ENCODE results near the gene ATP8B4. TPM values are rescaled to one million over a fixed set of nuclear protein-coding genes. Genes with fewer than 3 reads are reported as not detected.

The ATP8B4 gene
- total and polyA plus RNA-seq, 4 donors, result 0.20 to 43.9 (median 10.8) TPM

DNA sequence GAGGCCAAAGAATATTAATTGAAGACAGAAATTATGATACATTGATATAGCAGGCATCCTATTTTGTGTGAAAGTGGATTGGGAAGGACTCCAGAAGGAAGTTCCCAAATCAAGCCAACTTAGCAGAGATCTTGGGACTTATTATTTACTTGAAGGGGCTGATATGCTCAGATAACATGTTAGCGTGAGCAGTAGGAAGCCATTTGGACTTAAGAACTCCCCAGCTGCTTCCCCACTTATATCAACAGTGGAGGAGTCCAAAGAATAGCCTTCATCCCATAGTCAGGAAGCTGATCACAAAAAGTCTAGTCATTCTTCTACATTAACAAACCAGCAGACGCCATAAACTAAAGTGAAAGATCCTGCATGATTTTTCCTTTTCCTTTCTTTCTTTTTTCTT, 200.0 kb downstream of the ATP8B4 start:
- 79 to 90% methylated on average over 2 of the region's 2 CpGs for WGBS, 2 donors
- DNase-seq, result no peak
- intact Hi-C loops (cut with DNase I), result no loop called here
- H3K27ac ChIP-seq (ENCODE audit: low read depth in 1 of 2, low read length in 2 of 2), result no peak overlapping the region
- H3K27me3 ChIP-seq (ENCODE audit: control insufficient read depth in 1 of 2, insufficient read depth in 2 of 2, low read length in 1 of 2), result no peaks in the 10 kb centered on the region
- H3K4me3 ChIP-seq (ENCODE audit: low read length in 2 of 2), result no peak overlapping the region
- no peaks in the 10 kb centered on the region for H3K9me3 ChIP-seq (ENCODE audit: control insufficient read depth, low read length)
- no peaks in the 10 kb centered on the region for H3K4me1 ChIP-seq (ENCODE audit: control insufficient read depth in 1 of 2, insufficient read depth in 2 of 2, low read length in 2 of 2)
- no peak for ATAC-seq (ENCODE audit: low FRiP score)
- H3K36me3 ChIP-seq (ENCODE audit: control insufficient read depth in 1 of 2, insufficient read depth in 2 of 2, low read length in 1 of 2), result no peaks in the 10 kb centered on the region

- intact Hi-C loops (cut with DNase I), result no loop called here
- DNase-seq (no peak), ATAC-seq (ENCODE audit: low FRiP score) (no peak)
- Histone ChIP-seq H3K9me3 (ENCODE audit: control insufficient read depth, low read length) (no peaks in the 10 kb centered on the region), H3K27ac (ENCODE audit: low read depth in 1 of 2, low read length in 2 of 2) (no peak overlapping the region), H3K4me3 (ENCODE audit: low read length in 2 of 2) (no peak overlapping the region), H3K27me3 (ENCODE audit: control insufficient read depth in 1 of 2, insufficient read depth in 2 of 2, low read length in 1 of 2) (no peaks in the 10 kb centered on the region), H3K4me1 (ENCODE audit: control insufficient read depth in 1 of 2, insufficient read depth in 2 of 2, low read length in 2 of 2) (no peaks in the 10 kb centered on the region), H3K36me3 (ENCODE audit: control insufficient read depth in 1 of 2, insufficient read depth in 2 of 2, low read length in 1 of 2) (no peaks in the 10 kb centered on the region)
- 25 to 32% methylated on average over 1 of the region's 1 CpG for WGBS, 2 donors
Observed at GRCh38 chr15:49918121-49918520, 200.9 kb downstream of the ATP8B4 start.

DNA sequence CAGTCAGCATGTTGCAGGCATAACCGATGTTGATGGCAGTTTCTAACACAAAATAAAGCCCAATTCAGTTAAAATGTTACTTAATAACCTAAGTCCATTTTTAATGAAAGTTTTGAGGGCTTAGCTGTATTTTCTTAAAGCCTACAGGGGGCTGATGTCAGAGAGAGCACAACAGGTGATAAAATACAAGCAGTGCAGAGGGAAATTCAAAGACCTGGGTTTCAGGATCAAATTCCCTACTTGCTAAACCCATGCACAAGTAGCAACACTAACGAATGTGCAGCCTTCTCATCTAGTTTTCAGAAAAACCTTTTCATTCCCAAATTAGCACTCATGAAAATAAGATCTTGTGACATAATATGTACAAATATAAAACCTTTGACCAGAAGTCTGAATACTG, 202.0 kb downstream of the ATP8B4 start:
- no peaks in the 10 kb centered on the region for H3K27me3 ChIP-seq (ENCODE audit: control insufficient read depth in 1 of 2, insufficient read depth in 2 of 2, low read length in 1 of 2)
- H3K27ac ChIP-seq (ENCODE audit: low read depth in 1 of 2, low read length in 2 of 2), result no peak overlapping the region
- no peak for ATAC-seq (ENCODE audit: low FRiP score)
- H3K36me3 ChIP-seq (ENCODE audit: control insufficient read depth in 1 of 2, insufficient read depth in 2 of 2, low read length in 1 of 2), result no peaks in the 10 kb centered on the region
- no peak for DNase-seq
- H3K4me1 ChIP-seq (ENCODE audit: control insufficient read depth in 1 of 2, insufficient read depth in 2 of 2, low read length in 2 of 2), result no peaks in the 10 kb centered on the region
- H3K9me3 ChIP-seq (ENCODE audit: control insufficient read depth, low read length), result no peaks in the 10 kb centered on the region
- intact Hi-C loops (cut with DNase I), result no loop called here
- H3K4me3 ChIP-seq (ENCODE audit: low read length in 2 of 2), result no peak overlapping the region
- 25 to 47% methylated on average over 2 of the region's 2 CpGs for WGBS, 2 donors

DNA sequence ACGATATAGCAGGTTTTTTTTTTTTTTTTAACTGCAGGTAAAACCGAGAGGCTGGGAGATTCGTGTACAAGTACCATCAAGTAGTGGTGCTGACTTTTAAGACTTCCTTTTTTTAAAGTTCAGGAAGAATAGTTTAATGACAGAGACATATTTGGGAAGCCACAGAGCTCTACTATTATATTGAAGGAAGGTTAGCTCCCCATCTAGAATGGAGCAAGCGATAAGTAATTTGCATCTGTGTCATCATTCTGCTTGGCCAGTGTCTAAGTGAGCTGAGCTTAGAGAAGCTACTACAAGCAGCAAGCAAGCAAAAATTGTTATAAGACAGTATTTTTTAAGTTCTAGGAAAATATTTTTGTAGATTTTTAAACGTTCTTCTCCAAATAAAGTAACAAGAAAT, 203.2 kb downstream of the ATP8B4 start:
- H3K4me3 ChIP-seq (ENCODE audit: low read length in 2 of 2), result no peak overlapping the region
- no peak overlapping the region for H3K27ac ChIP-seq (ENCODE audit: low read depth in 1 of 2, low read length in 2 of 2)
- no peaks in the 10 kb centered on the region for H3K27me3 ChIP-seq (ENCODE audit: control insufficient read depth in 1 of 2, insufficient read depth in 2 of 2, low read length in 1 of 2)
- WGBS, 2 donors, result 78 to 83% methylated on average over 5 of the region's 5 CpGs
- DNase-seq, result no peak
- intact Hi-C loops (cut with DNase I), result no loop called here
- no peaks in the 10 kb centered on the region for H3K9me3 ChIP-seq (ENCODE audit: control insufficient read depth, low read length)
- ATAC-seq (ENCODE audit: low FRiP score), result no peak
- H3K36me3 ChIP-seq (ENCODE audit: control insufficient read depth in 1 of 2, insufficient read depth in 2 of 2, low read length in 1 of 2), result no peaks in the 10 kb centered on the region
- H3K4me1 ChIP-seq (ENCODE audit: control insufficient read depth in 1 of 2, insufficient read depth in 2 of 2, low read length in 2 of 2), result no peaks in the 10 kb centered on the region

DNA sequence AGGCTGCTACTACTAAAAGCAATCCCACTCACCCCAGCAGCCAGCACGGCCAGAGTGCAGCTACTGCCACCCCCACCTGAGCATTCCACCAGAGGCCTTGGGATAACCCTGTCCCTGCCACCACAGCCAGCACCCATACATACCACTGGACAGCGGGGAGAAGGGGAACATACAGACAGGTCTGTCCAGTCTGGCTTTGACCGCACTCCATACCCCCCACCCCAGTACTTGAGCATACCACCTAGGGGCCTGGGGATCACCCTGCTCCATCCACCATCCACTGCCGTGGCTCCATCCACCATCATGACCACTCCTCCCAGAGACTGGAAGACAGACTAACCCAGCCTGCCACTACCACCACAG, 210.1 kb downstream of the ATP8B4 start:
- intact Hi-C loops (cut with DNase I), result no loop called here
- H3K27ac ChIP-seq (ENCODE audit: low read depth in 1 of 2, low read length in 2 of 2), result no peak overlapping the region
- no peak overlapping the region for H3K4me3 ChIP-seq (ENCODE audit: low read length in 2 of 2)
- no peaks in the 10 kb centered on the region for H3K36me3 ChIP-seq (ENCODE audit: control insufficient read depth in 1 of 2, insufficient read depth in 2 of 2, low read length in 1 of 2)
- ATAC-seq (ENCODE audit: low FRiP score) (no peak), DNase-seq (no peak)
- peaks cover 0 to 4% of the 10 kb centered on the region in 2 donors for H3K4me1 ChIP-seq (ENCODE audit: control insufficient read depth in 1 of 2, insufficient read depth in 2 of 2, low read length in 2 of 2)
- 95 to 98% methylated on average over 4 of the region's 4 CpGs for WGBS, 2 donors
- H3K9me3 ChIP-seq (ENCODE audit: control insufficient read depth, low read length), result no peaks in the 10 kb centered on the region
- H3K27me3 ChIP-seq (ENCODE audit: control insufficient read depth in 1 of 2, insufficient read depth in 2 of 2, low read length in 1 of 2), result no peaks in the 10 kb centered on the region

DNA sequence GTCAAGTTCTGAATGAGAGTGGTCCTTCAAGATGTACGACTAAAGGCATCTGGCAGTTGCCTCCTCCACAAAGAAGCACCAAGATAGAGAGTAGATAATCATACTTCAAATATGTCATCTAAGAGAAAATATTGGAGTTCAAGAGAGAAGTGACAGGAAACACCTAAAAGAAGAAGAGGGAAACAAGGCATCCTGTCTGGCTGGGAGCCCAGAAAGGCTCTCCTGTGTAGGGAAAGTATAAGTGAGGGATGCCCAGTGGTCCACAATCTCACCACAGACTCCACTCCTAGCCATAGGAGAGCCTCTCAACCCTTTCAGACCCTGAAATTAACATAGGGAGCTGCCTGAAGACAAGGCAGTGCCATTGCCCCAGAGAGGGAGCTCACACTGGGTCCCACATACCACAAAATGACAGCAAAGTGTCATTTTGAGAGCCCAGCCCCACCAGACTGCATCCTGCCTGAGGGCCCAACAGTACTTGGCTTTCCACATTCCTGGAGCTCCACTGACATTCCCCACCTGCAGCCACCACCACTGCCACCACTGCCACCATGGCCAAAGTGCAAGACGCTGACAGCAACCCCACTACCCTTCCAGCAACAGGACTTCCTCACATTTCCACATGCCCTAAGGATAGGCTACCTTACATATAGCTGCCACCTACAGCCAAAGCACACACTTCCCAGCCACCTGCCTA, 210.6 kb downstream of the ATP8B4 start:
- intact Hi-C loops (cut with DNase I), result no loop called here
- Histone ChIP-seq H3K4me3 (ENCODE audit: low read length in 2 of 2) (no peak overlapping the region), H3K4me1 (ENCODE audit: control insufficient read depth in 1 of 2, insufficient read depth in 2 of 2, low read length in 2 of 2) (peaks cover 0 to 4% of the 10 kb centered on the region in 2 donors), H3K27ac (ENCODE audit: low read depth in 1 of 2, low read length in 2 of 2) (no peak overlapping the region), H3K36me3 (ENCODE audit: control insufficient read depth in 1 of 2, insufficient read depth in 2 of 2, low read length in 1 of 2) (no peaks in the 10 kb centered on the region), H3K9me3 (ENCODE audit: control insufficient read depth, low read length) (no peaks in the 10 kb centered on the region), H3K27me3 (ENCODE audit: control insufficient read depth in 1 of 2, insufficient read depth in 2 of 2, low read length in 1 of 2) (no peaks in the 10 kb centered on the region)
- no peak for ATAC-seq (ENCODE audit: low FRiP score)
- WGBS, 2 donors, result 95 to 97% methylated on average over 2 of the region's 2 CpGs
- DNase-seq, result no peak

DNA sequence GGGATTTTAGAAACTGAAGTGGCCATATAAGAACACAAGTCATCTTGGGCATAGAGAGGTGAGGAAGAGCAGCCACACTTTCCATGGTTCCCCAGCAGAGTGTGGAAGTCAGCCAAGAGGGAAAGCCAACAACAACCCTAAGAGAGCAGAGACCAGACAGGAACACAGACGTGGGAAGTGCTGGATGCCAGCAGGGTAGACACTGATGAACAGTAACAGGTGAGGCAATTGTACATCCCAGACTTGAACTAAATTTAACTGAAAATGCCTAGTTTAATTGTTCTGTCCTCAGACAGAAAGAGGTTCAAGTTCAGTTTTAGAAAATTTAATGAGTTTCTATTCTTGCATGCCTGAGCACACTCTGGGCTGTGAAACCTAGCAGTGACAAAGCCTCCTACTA, 212.1 kb downstream of the ATP8B4 start:
- intact Hi-C loops (cut with DNase I), result no loop called here
- no peaks in the 10 kb centered on the region for H3K36me3 ChIP-seq (ENCODE audit: control insufficient read depth in 1 of 2, insufficient read depth in 2 of 2, low read length in 1 of 2)
- no peaks in the 10 kb centered on the region for H3K27me3 ChIP-seq (ENCODE audit: control insufficient read depth in 1 of 2, insufficient read depth in 2 of 2, low read length in 1 of 2)
- H3K4me1 ChIP-seq (ENCODE audit: control insufficient read depth in 1 of 2, insufficient read depth in 2 of 2, low read length in 2 of 2), result peaks cover 0 to 4% of the 10 kb centered on the region in 2 donors
- no peaks in the 10 kb centered on the region for H3K9me3 ChIP-seq (ENCODE audit: control insufficient read depth, low read length)
- DNase-seq (no peak), ATAC-seq (ENCODE audit: low FRiP score) (no peak)
- 5 to 12% methylated on average over 1 of the region's 1 CpG for WGBS, 2 donors
- no peak overlapping the region for H3K27ac ChIP-seq (ENCODE audit: low read depth in 1 of 2, low read length in 2 of 2)
- no peak overlapping the region for H3K4me3 ChIP-seq (ENCODE audit: low read length in 2 of 2)

GRCh38 chr15:49905221-49905620, 213.8 kb downstream of the ATP8B4 start:
- Histone ChIP-seq H3K27ac (ENCODE audit: low read depth in 1 of 2, low read length in 2 of 2) (no peak overlapping the region), H3K4me3 (ENCODE audit: low read length in 2 of 2) (no peak overlapping the region), H3K36me3 (ENCODE audit: control insufficient read depth in 1 of 2, insufficient read depth in 2 of 2, low read length in 1 of 2) (no peaks in the 10 kb centered on the region), H3K9me3 (ENCODE audit: control insufficient read depth, low read length) (no peaks in the 10 kb centered on the region), H3K27me3 (ENCODE audit: control insufficient read depth in 1 of 2, insufficient read depth in 2 of 2, low read length in 1 of 2) (no peaks in the 10 kb centered on the region), H3K4me1 (ENCODE audit: control insufficient read depth in 1 of 2, insufficient read depth in 2 of 2, low read length in 2 of 2) (peaks cover 0 to 4% of the 10 kb centered on the region in 2 donors)
- intact Hi-C loops (cut with DNase I), result no loop called here
- no peak for DNase-seq
- no peak for ATAC-seq (ENCODE audit: low FRiP score)

DNA sequence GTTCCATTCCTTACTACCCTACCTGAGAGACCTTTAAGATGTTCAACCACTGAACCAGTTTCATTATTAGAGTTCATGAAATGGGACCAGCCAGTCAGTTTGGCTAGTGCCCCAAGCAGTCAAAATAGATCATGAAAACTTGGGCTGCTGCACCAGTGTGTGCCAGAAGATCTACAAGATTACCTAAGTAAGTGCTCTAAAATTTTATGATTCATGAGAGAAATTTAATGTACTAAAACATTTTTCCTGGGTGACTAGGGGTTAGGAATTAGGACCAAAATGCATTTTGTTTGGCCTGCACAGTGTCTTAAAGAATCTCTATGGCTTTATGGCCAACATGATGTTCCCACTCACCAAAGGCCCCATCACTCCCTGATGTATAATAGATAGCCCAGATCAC, 214.7 kb downstream of the ATP8B4 start:
- no peaks in the 10 kb centered on the region for H3K27me3 ChIP-seq (ENCODE audit: control insufficient read depth in 1 of 2, insufficient read depth in 2 of 2, low read length in 1 of 2)
- no peak overlapping the region for H3K27ac ChIP-seq (ENCODE audit: low read depth in 1 of 2, low read length in 2 of 2)
- H3K36me3 ChIP-seq (ENCODE audit: control insufficient read depth in 1 of 2, insufficient read depth in 2 of 2, low read length in 1 of 2), result no peaks in the 10 kb centered on the region
- no peak overlapping the region for H3K4me3 ChIP-seq (ENCODE audit: low read length in 2 of 2)
- no peak for ATAC-seq (ENCODE audit: low FRiP score)
- DNase-seq, result no peak
- H3K4me1 ChIP-seq (ENCODE audit: control insufficient read depth in 1 of 2, insufficient read depth in 2 of 2, low read length in 2 of 2), result peaks cover 0 to 4% of the 10 kb centered on the region in 2 donors
- intact Hi-C loops (cut with DNase I), result loop anchor here in 1 of 2 donors (5.0 kb wide), 1 partner anchor 88 kb away; no protein-coding TSS in a partner anchor
- H3K9me3 ChIP-seq (ENCODE audit: control insufficient read depth, low read length), result no peaks in the 10 kb centered on the region
